ENCODE results near the gene LCN9.

Gene LCN9, protein sequence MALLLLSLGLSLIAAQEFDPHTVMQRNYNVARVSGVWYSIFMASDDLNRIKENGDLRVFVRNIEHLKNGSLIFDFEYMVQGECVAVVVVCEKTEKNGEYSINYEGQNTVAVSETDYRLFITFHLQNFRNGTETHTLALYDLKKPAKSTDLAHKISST

DNA sequence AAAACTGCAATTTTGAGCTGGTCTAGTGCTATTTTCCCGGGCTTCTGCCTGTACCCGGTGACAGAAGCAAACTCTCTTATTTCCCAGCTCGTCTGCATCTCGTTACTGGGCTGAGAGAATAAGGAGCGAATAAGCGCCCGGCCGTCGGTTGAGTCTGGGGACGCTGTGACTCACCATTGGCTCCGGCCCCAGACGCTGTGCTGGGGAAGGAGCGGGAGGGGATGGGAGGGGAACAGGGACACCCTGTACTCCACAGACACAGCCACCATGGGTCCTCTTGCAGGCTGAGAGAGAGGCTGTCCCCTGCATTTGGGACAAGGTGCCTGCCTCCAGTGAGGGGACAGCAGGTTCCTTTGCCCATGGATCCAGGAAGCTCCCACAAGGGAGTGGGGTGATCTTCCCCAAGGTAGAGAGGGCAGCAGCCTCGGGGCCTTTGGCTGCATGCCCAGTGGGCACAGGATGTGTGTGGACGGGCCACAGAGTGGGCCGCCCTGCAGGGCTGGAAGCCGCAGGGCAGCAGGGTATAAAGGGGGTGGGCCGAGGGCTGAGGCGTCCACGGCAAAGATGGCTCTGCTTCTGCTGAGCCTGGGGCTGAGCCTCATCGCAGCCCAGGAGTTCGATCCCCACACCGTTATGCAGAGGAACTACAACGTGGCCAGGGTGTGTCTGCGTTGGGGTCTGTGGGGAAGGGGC is at the start of gene LCN9:
Gene LCN9, plus strand, starts transcription at position 552 of the 693 bp plus-strand sequence. Its CDS starts 13 bp downstream, at position 565.
- Histone ChIP-seq H3K9me3 (ENCODE audit: severe bottlenecking) (no peaks in the 10 kb centered on the region), H3K36me3 (no peaks in the 10 kb centered on the region), H3K4me3 (ENCODE audit: low read depth, low read length) (no peak within 1 kb of the TSS), H3K27ac (no peak within 1 kb of the TSS), H3K27me3 (ENCODE audit: insufficient read depth, low read depth, severe bottlenecking) (no peaks in the 10 kb centered on the region)
- DNase-seq, result no peak
- TF ChIP-seq CTCF (IDR thresholded peaks at IDR 0.05; ENCODE audit: low read depth, low read length), result no peak

GRCh38 chr9:135613946-135614805 is 48.9 kb upstream of the LCN9 start:
- no peak overlapping the region for H3K27ac ChIP-seq
- DNase-seq, result no peak
- H3K4me3 ChIP-seq (ENCODE audit: low read depth, low read length), result no peak overlapping the region
- no peak for TF ChIP-seq CTCF (IDR thresholded peaks at IDR 0.05; ENCODE audit: low read depth, low read length)
- no peaks in the 10 kb centered on the region for H3K36me3 ChIP-seq
- H3K27me3 ChIP-seq (ENCODE audit: insufficient read depth, low read depth, severe bottlenecking), result no peaks in the 10 kb centered on the region
- peaks cover 3% of the 10 kb centered on the region for H3K9me3 ChIP-seq (ENCODE audit: severe bottlenecking)

- no peaks in the 10 kb centered on the region for H3K27me3 ChIP-seq (ENCODE audit: insufficient read depth, low read depth, severe bottlenecking)
- H3K9me3 ChIP-seq (ENCODE audit: severe bottlenecking), result peaks cover 3% of the 10 kb centered on the region
- no peak overlapping the region for H3K27ac ChIP-seq
- DNase-seq, result no peak
- H3K4me3 ChIP-seq (ENCODE audit: low read depth, low read length), result no peak overlapping the region
- no peak for TF ChIP-seq CTCF (IDR thresholded peaks at IDR 0.05; ENCODE audit: low read depth, low read length)
- H3K36me3 ChIP-seq, result no peaks in the 10 kb centered on the region
Observed at GRCh38 chr9:135614821-135615665, 48.1 kb upstream of the LCN9 start.

- H3K9me3 ChIP-seq (ENCODE audit: severe bottlenecking), result peaks cover 3% of the 10 kb centered on the region
- no peak for DNase-seq
- H3K4me3 ChIP-seq (ENCODE audit: low read depth, low read length), result no peak overlapping the region
- peak; percentile 82 for TF ChIP-seq CTCF (IDR thresholded peaks at IDR 0.05; ENCODE audit: low read depth, low read length)
- no peaks in the 10 kb centered on the region for H3K36me3 ChIP-seq
- no peaks in the 10 kb centered on the region for H3K27me3 ChIP-seq (ENCODE audit: insufficient read depth, low read depth, severe bottlenecking)
- H3K27ac ChIP-seq, result no peak overlapping the region
Observed at GRCh38 chr9:135615666-135616618, 47.2 kb upstream of the LCN9 start.
